ENCODE results near the gene SLC39A1. TPM values are rescaled to one million over a fixed set of nuclear protein-coding genes. Genes with fewer than 3 reads are reported as not detected.

Gene SLC39A1
- total RNA-seq, 8 experiments from 2014 or later: 36.6 to 117 (median 57.0) TPM

- no peak for ATAC-seq (replicated peaks in 6 of 8)
- H3K27ac ChIP-seq: no peak overlapping the region
- peaks cover 32 to 34% of the 10 kb centered on the region in 2 donors for H3K4me1 ChIP-seq (replicated peaks in 1 of 2)
- in situ Hi-C loops (cut with MboI; ENCODE audit: low pct_unique_long_range_greater_than_20kb in 2 of 9, low sequenced_read_pairs in 9 of 9, unreplicated experiment in 9 of 9): loop anchor here in 1 of 9 experiments (25.0 kb wide), 1 partner anchor 297 kb away; the partner anchor contains the start of genes ILF2 and SNAPIN
- WGBS, 10 experiments: 0 to 83% (median 38%) methylated on average over 1 to 4 of the region's 4 CpGs; no CpG with 5 or more reads in 2 of the 10 experiments
- peak overlapping the region in 4 of 5 donors; percentile 71 to 98 (median 84) for H3K4me3 ChIP-seq
These were observed 4.4 kb downstream of the SLC39A1 start for GRCh38 chr1:153958961-153959260.

- 0% methylated on average over 1 to 20 of the region's 75 CpGs; no CpG with 5 or more reads in 5 of the 10 experiments for WGBS, 10 experiments
- peak within 1 kb of the TSS; percentile 87 to 88 for H3K27ac ChIP-seq
- peaks cover 32 to 34% of the 10 kb centered on the region in 2 donors for H3K4me1 ChIP-seq (replicated peaks in 1 of 2)
- peak; percentile 75 to 89 (median 87) for ATAC-seq (replicated peaks in 6 of 8)
- in situ Hi-C loops (cut with MboI; ENCODE audit: low pct_unique_long_range_greater_than_20kb in 2 of 9, low sequenced_read_pairs in 9 of 9, unreplicated experiment in 9 of 9): loop anchor here in 1 of 9 experiments (25.0 kb wide), 1 partner anchor 296 kb away; the partner anchor contains the start of genes ILF2 and SNAPIN
- peak within 1 kb of the TSS; percentile 71 to 98 (median 90) for H3K4me3 ChIP-seq
These were observed 5.0 kb downstream of the SLC39A1 start, which contains the start of gene CRTC2 for GRCh38 chr1:153958111-153958960. TSS of gene CRTC2 (minus strand) at chr1:153958612. CDS start at chr1:153958497, 115 bp downstream.

DNA sequence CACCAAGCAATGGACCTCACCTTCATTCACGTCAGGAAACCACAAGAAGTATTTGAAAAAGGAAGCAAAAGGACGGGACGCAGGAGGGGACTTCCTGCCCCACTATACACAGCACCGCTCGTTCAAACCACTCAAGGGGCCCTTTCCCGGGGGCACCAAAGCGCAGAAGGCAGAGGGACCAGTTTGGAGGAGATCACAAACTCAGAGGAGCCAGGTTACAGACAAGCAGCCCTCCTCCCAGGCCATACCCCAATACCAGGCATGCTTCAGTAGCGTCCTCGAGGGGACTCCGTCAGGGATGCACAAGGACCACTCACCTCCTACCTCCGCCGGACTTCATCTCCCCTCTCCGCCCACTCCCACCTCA lies 5.6 kb downstream of the SLC39A1 start:
- H3K4me3 ChIP-seq: peak overlapping the region; percentile 71 to 98 (median 90)
- H3K27ac ChIP-seq: peak overlapping the region; percentile 87 to 88
- ATAC-seq (replicated peaks in 6 of 8): peak; percentile 1 to 8 (median 2)
- 0 to 8% (median 0%) methylated on average over 1 to 6 of the region's 13 CpGs; no CpG with 5 or more reads in 3 of the 10 experiments for WGBS, 10 experiments
- peaks cover 31 to 33% of the 10 kb centered on the region in 2 donors for H3K4me1 ChIP-seq (replicated peaks in 1 of 2)
- in situ Hi-C loops (cut with MboI; ENCODE audit: low pct_unique_long_range_greater_than_20kb in 2 of 9, low sequenced_read_pairs in 9 of 9, unreplicated experiment in 9 of 9): loop anchor here in 1 of 9 experiments (25.0 kb wide), 1 partner anchor 295 kb away; the partner anchor contains the start of genes ILF2 and SNAPIN

DNA sequence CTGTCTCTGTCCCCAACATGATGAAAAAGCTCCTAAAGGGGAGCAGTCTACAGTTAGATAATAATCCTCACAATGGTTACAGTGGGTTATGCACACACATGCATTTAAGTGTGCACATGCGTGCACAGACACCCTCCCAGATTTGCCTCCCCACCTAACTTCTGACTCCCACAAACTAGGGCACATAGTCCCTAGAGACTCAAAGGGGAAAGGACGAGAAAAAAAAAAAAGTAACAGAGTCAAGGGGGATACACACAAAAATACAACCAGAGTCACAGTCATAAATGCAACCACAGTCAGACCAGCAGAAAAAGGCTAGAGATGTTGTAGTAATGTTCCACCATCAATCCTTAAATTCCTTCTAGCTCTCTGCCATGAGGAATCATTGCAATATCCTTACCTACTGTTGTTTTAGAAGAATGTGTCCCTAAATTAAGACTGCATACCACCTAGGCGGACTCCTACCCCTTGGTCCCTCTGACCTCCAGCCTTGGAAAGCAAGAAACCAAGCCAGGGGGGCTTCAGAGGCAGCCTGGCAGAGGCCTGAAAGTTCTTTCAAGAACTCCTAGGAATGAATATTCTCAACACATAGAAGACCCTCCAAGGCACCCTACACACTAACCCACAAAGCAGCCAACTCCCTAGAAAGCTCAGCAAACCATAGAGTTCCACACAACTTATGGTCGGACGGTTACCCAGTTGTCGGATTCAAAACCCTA lies 6.2 kb downstream of the SLC39A1 start:
- no peak for ATAC-seq (replicated peaks in 6 of 8)
- Histone ChIP-seq H3K4me1 (replicated peaks in 1 of 2) (peaks cover 26 to 27% of the 10 kb centered on the region in 2 donors), H3K4me3 (peak overlapping the region; percentile 71 to 98 (median 90)), H3K27ac (peak overlapping the region in 1 of 2 donors; percentile 87)
- WGBS, 10 experiments: 3 to 100% (median 40%) methylated on average over 1 to 6 of the region's 6 CpGs
- in situ Hi-C loops (cut with MboI; ENCODE audit: low pct_unique_long_range_greater_than_20kb in 2 of 9, low sequenced_read_pairs in 9 of 9, unreplicated experiment in 9 of 9): loop anchor here in 1 of 9 experiments (25.0 kb wide), 1 partner anchor 295 kb away; the partner anchor contains the start of genes ILF2 and SNAPIN

GRCh38 chr1:153954826-153955225 lies 8.5 kb downstream of the SLC39A1 start:
- ATAC-seq (replicated peaks in 6 of 8): no peak
- 80 to 100% (median 96%) methylated on average over 1 to 7 of the region's 10 CpGs; no CpG with 5 or more reads in 4 of the 10 experiments for WGBS, 10 experiments
- Histone ChIP-seq H3K4me3 (no peak overlapping the region), H3K27ac (no peak overlapping the region), H3K4me1 (replicated peaks in 1 of 2) (peaks cover 18 to 21% of the 10 kb centered on the region in 2 donors)
- in situ Hi-C loops (cut with MboI; ENCODE audit: low pct_unique_long_range_greater_than_20kb in 2 of 9, low sequenced_read_pairs in 9 of 9, unreplicated experiment in 9 of 9): loop anchor here in 1 of 9 experiments (25.0 kb wide), 1 partner anchor 293 kb away; the partner anchor contains the start of genes ILF2 and SNAPIN

GRCh38 chr1:153953859-153954365 lies 9.4 kb downstream of the SLC39A1 start:
- ATAC-seq (replicated peaks in 6 of 8): no peak
- Histone ChIP-seq H3K27ac (no peak overlapping the region), H3K4me1 (replicated peaks in 1 of 2) (peaks cover 16 to 19% of the 10 kb centered on the region in 2 donors), H3K4me3 (no peak overlapping the region)
- in situ Hi-C loops (cut with MboI; ENCODE audit: low pct_unique_long_range_greater_than_20kb in 2 of 9, low sequenced_read_pairs in 9 of 9, unreplicated experiment in 9 of 9): loop anchor here in 1 of 9 experiments (25.0 kb wide), 1 partner anchor 292 kb away; the partner anchor contains the start of genes ILF2 and SNAPIN
- 55 to 100% (median 84%) methylated on average over 2 to 4 of the region's 4 CpGs; no CpG with 5 or more reads in 2 of the 10 experiments for WGBS, 10 experiments

- no peak for ATAC-seq (replicated peaks in 6 of 8)
- in situ Hi-C loops (cut with MboI; ENCODE audit: low pct_unique_long_range_greater_than_20kb in 2 of 9, low sequenced_read_pairs in 9 of 9, unreplicated experiment in 9 of 9): loop anchor here in 1 of 9 experiments (25.0 kb wide), 1 partner anchor 290 kb away; the partner anchor contains the start of genes ILF2 and SNAPIN
- WGBS, 10 experiments: 100% methylated on average over 1 to 2 of the region's 2 CpGs; no CpG with 5 or more reads in 6 of the 10 experiments
- Histone ChIP-seq H3K27ac (no peak overlapping the region), H3K4me3 (no peak overlapping the region), H3K4me1 (replicated peaks in 1 of 2) (peaks cover 8 to 10% of the 10 kb centered on the region in 2 donors)
These were observed 11.5 kb downstream of the SLC39A1 start for GRCh38 chr1:153951801-153952200.

DNA sequence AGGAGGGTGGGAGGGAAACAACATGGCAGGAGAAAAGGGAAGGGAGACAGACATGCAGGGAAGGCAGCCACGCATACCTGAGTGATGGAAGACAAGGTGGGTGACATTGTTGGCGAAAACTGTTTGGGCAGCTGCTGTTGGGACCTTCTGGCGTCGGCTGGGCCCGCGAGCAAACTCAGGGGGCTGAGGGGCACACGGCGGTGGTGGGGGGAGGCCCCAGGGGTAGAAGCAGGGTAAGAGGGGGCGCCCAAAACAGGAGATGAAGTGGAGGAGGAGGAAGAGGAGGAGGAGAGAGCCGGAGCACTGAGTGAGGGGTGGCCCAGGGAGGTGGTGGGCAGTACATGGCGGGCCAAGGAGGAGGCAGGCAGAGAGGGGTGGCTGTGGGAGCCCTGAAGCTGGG lies 12.2 kb downstream of the SLC39A1 start:
- ATAC-seq (replicated peaks in 6 of 8): no peak

GRCh38 chr1:153946622-153947241 lies 16.6 kb downstream of the SLC39A1 start, which contains the start of gene DENND4B:
TSS of gene DENND4B (minus strand) at chr1:153946718. CDS start at chr1:153944374, 2,344 bp downstream.
- in situ Hi-C loops (cut with MboI; ENCODE audit: low pct_unique_long_range_greater_than_20kb in 2 of 9, low sequenced_read_pairs in 9 of 9, unreplicated experiment in 9 of 9): loop anchor here in 2 of 9 experiments (25.0 kb wide), 1 partner anchor 134 kb away; no protein-coding TSS in a partner anchor
- H3K4me1 ChIP-seq (replicated peaks in 1 of 2): peaks cover 7 to 9% of the 10 kb centered on the region in 2 donors
- peak within 1 kb of the TSS; percentile 44 to 73 for H3K27ac ChIP-seq
- 0 to 38% (median 10%) methylated on average over 1 to 7 of the region's 28 CpGs; no CpG with 5 or more reads in 6 of the 10 experiments for WGBS, 10 experiments
- peak; percentile 68 to 88 (median 86) for ATAC-seq (replicated peaks in 6 of 8)
- H3K4me3 ChIP-seq: peak within 1 kb of the TSS; percentile 71 to 94 (median 91)

More for the DNA sequence above, 12.2 kb downstream of the SLC39A1 start:
- H3K27ac ChIP-seq: no peak overlapping the region
- WGBS, 10 experiments: 90 to 100% (median 100%) methylated on average over 1 of the region's 11 CpGs; no CpG with 5 or more reads in 6 of the 10 experiments
- H3K4me3 ChIP-seq: no peak overlapping the region
- H3K4me1 ChIP-seq (replicated peaks in 1 of 2): peaks cover 4% of the 10 kb centered on the region in 2 donors
- in situ Hi-C loops (cut with MboI; ENCODE audit: low pct_unique_long_range_greater_than_20kb in 2 of 9, low sequenced_read_pairs in 9 of 9, unreplicated experiment in 9 of 9): loop anchor here in 1 of 9 experiments (25.0 kb wide), 1 partner anchor 289 kb away; the partner anchor contains the start of genes ILF2 and SNAPIN

DNA sequence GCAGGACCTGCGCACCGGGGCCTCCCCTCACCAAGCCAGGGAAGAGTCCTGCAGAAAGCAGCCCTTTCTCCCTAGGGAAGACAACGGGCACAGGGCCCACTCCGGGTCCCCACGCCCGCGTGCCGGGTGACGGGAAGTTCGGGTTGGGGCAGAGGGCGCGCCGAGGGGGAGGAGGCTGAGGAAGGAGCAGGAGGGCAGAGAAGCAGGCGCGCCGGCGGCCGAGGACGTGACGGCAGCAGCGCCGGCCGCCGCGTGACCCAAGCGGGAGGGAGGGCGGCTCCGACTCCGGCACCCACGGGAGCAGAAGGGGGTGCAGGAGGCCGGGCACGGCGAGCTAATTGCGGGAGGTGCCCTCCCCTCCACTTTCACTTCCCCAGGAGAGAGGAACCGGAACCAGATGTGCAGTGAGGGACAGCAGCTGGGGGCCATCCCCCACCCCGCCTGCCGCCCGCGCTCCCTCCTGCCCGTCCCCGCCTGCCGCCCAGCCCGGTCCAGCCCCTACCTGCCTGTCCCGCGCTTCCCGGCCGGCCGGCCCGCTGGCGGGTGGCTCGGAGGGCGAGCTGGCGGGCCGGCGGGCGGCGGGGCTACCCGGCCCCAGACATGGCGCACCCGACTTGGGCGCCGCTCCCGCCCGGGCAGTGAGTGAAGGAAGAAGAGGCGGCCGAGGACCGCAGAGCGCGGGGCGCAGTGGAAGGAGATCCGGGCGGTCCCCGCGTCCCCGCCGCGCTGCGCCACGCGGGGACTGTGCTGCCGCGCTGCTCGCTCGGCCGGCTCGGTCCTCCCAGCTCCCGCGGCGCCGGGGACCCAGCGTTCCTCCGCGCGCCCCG lies 17.3 kb downstream of the SLC39A1 start:
- Histone ChIP-seq H3K4me1 (replicated peaks in 1 of 2) (peaks cover 7 to 9% of the 10 kb centered on the region in 2 donors), H3K4me3 (peak overlapping the region; percentile 71 to 94 (median 91)), H3K27ac (peak overlapping the region; percentile 44 to 73)
- WGBS, 10 experiments: 0 to 2% (median 0%) methylated on average over 1 to 9 of the region's 95 CpGs; no CpG with 5 or more reads in 7 of the 10 experiments
- in situ Hi-C loops (cut with MboI; ENCODE audit: low pct_unique_long_range_greater_than_20kb in 2 of 9, low sequenced_read_pairs in 9 of 9, unreplicated experiment in 9 of 9): loop anchor here in 2 of 9 experiments (25.0 kb wide), 1 partner anchor 134 kb away; no protein-coding TSS in a partner anchor
- peak; percentile 66 to 79 (median 74) for ATAC-seq (replicated peaks in 6 of 8)

Measured in motor neuron (in vitro differentiated cells).